Measurements from ENCODE around the gene TEX50.
"Not testable (repeated sequence)": the region's sequence is repeated elsewhere in the genome, so short reads cannot be mapped to it uniquely, and the experiment has no call there.

The TEX50 gene

DNA sequence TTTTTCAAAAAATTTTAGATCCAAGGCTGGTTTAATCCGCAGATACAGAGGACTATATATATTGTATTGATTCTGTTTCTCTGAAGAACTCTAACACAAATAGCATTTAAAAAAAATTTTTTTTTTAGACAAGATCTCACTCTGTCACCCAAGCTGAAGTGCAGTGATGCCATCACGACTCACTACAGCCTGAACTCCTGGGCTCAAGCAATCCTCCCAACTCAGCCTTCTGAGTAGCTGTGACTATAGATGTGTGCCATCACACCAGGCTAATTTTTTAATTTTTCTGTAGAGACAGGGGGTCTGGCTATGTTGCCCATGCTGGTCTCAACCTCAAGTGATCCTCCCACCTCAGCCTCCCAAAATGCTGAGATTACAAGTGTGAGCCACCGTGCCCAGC is 31.5 kb downstream of the TEX50 start:
- no peak for DNase-seq

- DNase-seq = no peak
These were observed 34.4 kb downstream of the TEX50 start, which contains the start of gene ANKRD45 for GRCh38 chr1:173669491-173669941. TSS of gene ANKRD45 (minus strand) at chr1:173669851. CDS start at chr1:173659418, 10,433 bp downstream.

- not testable (repeated sequence) for DNase-seq
These were observed 39.4 kb downstream of the TEX50 start for GRCh38 chr1:173674496-173674895.

DNA sequence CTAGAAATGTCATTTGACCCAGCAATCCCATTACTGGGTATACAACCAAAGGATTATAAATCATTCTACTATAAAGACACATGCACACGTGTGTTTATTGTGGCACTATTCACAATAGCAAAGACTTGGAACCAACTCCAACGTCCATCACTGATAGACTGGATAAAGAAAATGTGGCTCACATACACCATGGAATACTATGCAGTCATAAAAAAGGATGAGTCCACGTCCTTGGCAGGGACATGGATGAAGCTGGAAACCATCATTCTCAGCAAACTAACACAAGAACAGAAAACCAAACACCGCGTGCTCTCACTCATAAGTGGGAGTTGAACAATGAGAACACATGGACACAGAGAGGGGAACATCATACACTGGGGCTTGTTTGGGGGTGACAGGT is 45.0 kb downstream of the TEX50 start:
- not testable (repeated sequence) for DNase-seq

DNA sequence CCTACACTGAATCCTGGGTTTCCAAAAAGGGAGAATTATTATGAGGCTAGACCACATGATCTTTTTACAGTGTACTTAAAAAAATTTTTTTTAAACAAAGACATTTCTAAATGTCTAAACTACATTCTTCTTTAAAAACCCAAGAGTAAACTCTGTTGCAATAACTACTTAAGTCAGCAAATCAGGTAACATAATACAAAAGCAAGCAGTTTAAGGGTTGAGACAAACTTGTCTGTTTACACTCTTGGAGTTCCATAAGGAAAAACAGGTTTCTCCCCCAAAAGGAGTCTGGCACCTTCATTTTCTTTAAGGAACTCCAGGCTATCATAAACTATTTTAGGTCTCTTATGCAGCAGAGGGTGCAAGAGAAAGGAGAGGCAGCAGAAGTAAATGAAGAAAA is 47.0 kb downstream of the TEX50 start:
- DNase-seq = no peak

- DNase-seq = peak; percentile 12
These were observed 48.7 kb downstream of the TEX50 start for GRCh38 chr1:173683838-173684237.

DNA sequence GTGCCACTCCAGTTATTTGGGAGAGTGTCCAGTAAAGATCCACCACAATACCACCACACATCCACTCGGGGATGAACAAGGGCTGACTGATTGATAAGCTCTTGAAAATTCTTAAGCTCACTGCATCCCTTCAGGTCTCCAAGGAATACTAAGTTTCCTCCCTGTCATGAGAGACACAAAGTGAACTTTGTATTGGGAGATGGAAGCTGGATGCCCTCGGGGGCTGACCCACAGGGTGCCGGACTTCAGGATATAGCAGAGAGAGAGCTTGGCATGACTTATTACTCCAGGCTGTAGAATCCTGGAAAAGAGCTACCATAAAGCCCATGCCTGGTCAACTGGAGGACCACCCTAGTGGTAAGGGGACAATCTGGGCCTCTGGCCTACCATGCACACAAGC is 50.0 kb downstream of the TEX50 start:
- not testable (repeated sequence) for DNase-seq
